Measurements from ENCODE around the gene TRAPPC14. TPM values are rescaled to one million over a fixed set of nuclear protein-coding genes. Genes with fewer than 3 reads are reported as not detected.

The TRAPPC14 gene
- total and polyA plus RNA-seq, 10 of the 15 experiments (the other 5 are each of a cell fraction or from before 2014, with no cell fraction given), result 0.21 to 24.7 (median 7.5) TPM

DNA sequence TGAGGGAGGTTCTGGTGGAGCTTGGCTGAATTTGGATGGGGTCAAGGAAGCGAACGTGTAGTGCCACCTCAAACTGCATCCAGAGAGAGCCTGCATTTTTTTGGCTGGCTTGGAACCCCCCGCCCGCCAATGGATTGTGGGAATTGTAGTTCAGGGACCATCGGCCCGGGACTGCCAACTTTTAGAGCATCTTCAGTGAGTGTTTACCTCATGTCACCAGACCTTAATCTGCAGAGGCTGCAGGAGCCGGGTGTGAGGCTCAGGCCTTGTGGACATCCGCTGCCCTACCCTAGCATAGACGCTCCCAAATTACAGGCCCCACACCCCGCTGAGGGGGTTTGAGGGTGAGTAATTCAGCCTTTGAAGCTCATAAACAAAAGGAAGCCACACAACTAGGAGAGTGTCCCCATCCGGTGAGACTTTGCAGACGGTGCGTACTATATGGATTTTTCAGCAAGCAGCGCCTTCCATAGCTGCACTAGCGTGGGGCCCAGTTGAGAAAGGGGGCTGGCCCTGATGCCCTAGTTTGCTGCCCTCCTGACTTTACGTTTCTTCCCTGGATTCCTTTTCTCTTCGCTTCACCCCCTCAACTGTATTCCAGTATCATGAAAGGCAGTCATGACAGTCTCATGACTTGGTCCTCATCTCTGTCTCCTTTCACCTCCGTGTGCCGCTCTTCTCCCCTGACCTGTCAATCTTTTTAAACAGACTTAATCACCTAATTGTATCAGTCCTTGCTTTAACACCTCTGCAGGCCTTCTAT, 38.4 kb downstream of the TRAPPC14 start (continued):
- TF ChIP-seq, protein P1, sequence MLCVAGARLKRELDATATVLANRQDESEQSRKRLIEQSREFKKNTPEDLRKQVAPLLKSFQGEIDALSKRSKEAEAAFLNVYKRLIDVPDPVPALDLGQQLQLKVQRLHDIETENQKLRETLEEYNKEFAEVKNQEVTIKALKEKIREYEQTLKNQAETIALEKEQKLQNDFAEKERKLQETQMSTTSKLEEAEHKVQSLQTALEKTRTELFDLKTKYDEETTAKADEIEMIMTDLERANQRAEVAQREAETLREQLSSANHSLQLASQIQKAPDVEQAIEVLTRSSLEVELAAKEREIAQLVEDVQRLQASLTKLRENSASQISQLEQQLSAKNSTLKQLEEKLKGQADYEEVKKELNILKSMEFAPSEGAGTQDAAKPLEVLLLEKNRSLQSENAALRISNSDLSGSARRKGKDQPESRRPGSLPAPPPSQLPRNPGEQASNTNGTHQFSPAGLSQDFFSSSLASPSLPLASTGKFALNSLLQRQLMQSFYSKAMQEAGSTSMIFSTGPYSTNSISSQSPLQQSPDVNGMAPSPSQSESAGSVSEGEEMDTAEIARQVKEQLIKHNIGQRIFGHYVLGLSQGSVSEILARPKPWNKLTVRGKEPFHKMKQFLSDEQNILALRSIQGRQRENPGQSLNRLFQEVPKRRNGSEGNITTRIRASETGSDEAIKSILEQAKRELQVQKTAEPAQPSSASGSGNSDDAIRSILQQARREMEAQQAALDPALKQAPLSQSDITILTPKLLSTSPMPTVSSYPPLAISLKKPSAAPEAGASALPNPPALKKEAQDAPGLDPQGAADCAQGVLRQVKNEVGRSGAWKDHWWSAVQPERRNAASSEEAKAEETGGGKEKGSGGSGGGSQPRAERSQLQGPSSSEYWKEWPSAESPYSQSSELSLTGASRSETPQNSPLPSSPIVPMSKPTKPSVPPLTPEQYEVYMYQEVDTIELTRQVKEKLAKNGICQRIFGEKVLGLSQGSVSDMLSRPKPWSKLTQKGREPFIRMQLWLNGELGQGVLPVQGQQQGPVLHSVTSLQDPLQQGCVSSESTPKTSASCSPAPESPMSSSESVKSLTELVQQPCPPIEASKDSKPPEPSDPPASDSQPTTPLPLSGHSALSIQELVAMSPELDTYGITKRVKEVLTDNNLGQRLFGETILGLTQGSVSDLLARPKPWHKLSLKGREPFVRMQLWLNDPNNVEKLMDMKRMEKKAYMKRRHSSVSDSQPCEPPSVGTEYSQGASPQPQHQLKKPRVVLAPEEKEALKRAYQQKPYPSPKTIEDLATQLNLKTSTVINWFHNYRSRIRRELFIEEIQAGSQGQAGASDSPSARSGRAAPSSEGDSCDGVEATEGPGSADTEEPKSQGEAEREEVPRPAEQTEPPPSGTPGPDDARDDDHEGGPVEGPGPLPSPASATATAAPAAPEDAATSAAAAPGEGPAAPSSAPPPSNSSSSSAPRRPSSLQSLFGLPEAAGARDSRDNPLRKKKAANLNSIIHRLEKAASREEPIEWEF (IDR thresholded peaks at IDR 0.05; ENCODE audit: insufficient replicate concordance, low read depth, low read length), result no peak
- TF ChIP-seq YY1 (IDR thresholded peaks at IDR 0.05; ENCODE audit: low read depth, low read length), result peak; percentile 37; the same call in 1 of the 2 replicates
- TF ChIP-seq FOS (IDR thresholded peaks at IDR 0.05; ENCODE audit: borderline replicate concordance, extremely low read depth, insufficient read length), result no peak
- no peak for TF ChIP-seq IRF4 (IDR thresholded peaks at IDR 0.05; ENCODE audit: low read depth, low read length)
- TF ChIP-seq, protein P2, sequence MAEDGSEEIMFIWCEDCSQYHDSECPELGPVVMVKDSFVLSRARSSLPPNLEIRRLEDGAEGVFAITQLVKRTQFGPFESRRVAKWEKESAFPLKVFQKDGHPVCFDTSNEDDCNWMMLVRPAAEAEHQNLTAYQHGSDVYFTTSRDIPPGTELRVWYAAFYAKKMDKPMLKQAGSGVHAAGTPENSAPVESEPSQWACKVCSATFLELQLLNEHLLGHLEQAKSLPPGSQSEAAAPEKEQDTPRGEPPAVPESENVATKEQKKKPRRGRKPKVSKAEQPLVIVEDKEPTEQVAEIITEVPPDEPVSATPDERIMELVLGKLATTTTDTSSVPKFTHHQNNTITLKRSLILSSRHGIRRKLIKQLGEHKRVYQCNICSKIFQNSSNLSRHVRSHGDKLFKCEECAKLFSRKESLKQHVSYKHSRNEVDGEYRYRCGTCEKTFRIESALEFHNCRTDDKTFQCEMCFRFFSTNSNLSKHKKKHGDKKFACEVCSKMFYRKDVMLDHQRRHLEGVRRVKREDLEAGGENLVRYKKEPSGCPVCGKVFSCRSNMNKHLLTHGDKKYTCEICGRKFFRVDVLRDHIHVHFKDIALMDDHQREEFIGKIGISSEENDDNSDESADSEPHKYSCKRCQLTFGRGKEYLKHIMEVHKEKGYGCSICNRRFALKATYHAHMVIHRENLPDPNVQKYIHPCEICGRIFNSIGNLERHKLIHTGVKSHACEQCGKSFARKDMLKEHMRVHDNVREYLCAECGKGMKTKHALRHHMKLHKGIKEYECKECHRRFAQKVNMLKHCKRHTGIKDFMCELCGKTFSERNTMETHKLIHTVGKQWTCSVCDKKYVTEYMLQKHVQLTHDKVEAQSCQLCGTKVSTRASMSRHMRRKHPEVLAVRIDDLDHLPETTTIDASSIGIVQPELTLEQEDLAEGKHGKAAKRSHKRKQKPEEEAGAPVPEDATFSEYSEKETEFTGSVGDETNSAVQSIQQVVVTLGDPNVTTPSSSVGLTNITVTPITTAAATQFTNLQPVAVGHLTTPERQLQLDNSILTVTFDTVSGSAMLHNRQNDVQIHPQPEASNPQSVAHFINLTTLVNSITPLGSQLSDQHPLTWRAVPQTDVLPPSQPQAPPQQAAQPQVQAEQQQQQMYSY (CRISPR knock-in tag; IDR thresholded peaks at IDR 0.05), result no peak
- no peak for TF ChIP-seq KDM1A (IDR thresholded peaks at IDR 0.05; ENCODE audit: borderline replicate concordance)
- no peak for TF ChIP-seq GABPA (IDR thresholded peaks at IDR 0.05; ENCODE audit: low read depth)
- peak; percentile 76 for TF ChIP-seq SIX5 (IDR thresholded peaks at IDR 0.05; ENCODE audit: low read depth, low read length, severe bottlenecking)
- peak; percentile 19; the same call in 1 of the 2 replicates for TF ChIP-seq POLR2AphosphoS2 (IDR thresholded peaks at IDR 0.05; ENCODE audit: low read depth, low read length)
- TF ChIP-seq BHLHE40 (IDR thresholded peaks at IDR 0.05; ENCODE audit: borderline replicate concordance in 1 of 2, low read depth in 2 of 2, low read length in 1 of 2), result 0 out of 4 replicates have a peak, but pooled peaks of 1 of the 2 experiments have one; percentile 54
- TF ChIP-seq STAT3 (IDR thresholded peaks at IDR 0.05; ENCODE audit: low read depth, low read length), result no peak
- 0 out of 2 replicates have a peak, but pooled peaks have one; percentile 45 for TF ChIP-seq SIN3A (IDR thresholded peaks at IDR 0.05; ENCODE audit: low read depth, low read length)
- peak; percentile 75 for TF ChIP-seq HCFC1 (IDR thresholded peaks at IDR 0.05; ENCODE audit: low read length)
- 0 out of 2 replicates have a peak, but pooled peaks have one; percentile 22 for TF ChIP-seq SREBF1 (IDR thresholded peaks at IDR 0.05; ENCODE audit: low read length)
- TF ChIP-seq SMAD5 (IDR thresholded peaks at IDR 0.05; ENCODE audit: low read depth), result 0 out of 2 replicates have a peak, but pooled peaks have one; percentile 35
- TF ChIP-seq CREM (IDR thresholded peaks at IDR 0.05; ENCODE audit: low read depth), result peak; percentile 9; the same call in 1 of the 2 replicates
- TF ChIP-seq NR2C1 (IDR thresholded peaks at IDR 0.05), result no peak
- TF ChIP-seq CREB1 (IDR thresholded peaks at IDR 0.05; ENCODE audit: low read depth), result 0 out of 2 replicates have a peak, but pooled peaks have one; percentile 20
- TF ChIP-seq KLF5 (IDR thresholded peaks at IDR 0.05; ENCODE audit: partially characterized antibody), result no peak
- TF ChIP-seq ZNF384 (IDR thresholded peaks at IDR 0.05; ENCODE audit: borderline replicate concordance, low read depth, low read length), result peak; percentile 30; the same call in 1 of the 2 replicates
- TF ChIP-seq, protein P3, sequence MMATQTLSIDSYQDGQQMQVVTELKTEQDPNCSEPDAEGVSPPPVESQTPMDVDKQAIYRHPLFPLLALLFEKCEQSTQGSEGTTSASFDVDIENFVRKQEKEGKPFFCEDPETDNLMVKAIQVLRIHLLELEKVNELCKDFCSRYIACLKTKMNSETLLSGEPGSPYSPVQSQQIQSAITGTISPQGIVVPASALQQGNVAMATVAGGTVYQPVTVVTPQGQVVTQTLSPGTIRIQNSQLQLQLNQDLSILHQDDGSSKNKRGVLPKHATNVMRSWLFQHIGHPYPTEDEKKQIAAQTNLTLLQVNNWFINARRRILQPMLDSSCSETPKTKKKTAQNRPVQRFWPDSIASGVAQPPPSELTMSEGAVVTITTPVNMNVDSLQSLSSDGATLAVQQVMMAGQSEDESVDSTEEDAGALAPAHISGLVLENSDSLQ (IDR thresholded peaks at IDR 0.05), result peak; percentile 52; the same call in 1 of the 2 replicates

Measured in GM12878 (cell line).